Non-pigmented ciliary epithelial cell (primary cell): ENCODE results near the gene ITIH1.

Experiments used
- DNase-seq: peaks from one replicate; pipeline ENCODE4 v3.0.0-alpha.2; 2010; ENCODE audit warnings: low read depth

Gene ITIH1

GRCh38 chr3:52841211-52841980, 64.0 kb downstream of the ITIH1 start:
- no peak for DNase-seq
